ENCODE data around the gene IL36B. TPM values are rescaled to one million over a fixed set of nuclear protein-coding genes. Genes with fewer than 3 reads are reported as not detected.

IL36B gene
- polyA plus RNA-seq, 1 donor = not detected

DNA sequence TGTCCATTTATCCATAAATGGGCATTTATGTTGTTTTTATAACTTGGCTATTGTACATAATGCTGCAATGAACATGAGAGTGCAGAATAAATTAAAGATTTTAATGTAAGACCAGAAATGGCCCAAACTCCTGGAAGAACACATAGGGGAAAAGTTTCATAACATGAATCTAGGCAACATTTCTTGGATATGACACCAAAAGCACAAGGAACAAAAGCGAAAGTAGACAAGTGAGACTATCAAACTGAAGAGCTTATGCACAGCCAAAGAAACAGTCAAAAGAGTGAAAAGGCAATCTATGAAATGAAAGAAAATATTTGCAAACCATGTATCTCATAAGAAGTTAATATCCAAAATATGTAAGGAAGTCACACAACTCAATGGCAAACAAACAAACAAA, 41.6 kb downstream of the IL36B start:
- DNase-seq (ENCODE audit: low read depth) = no peak

DNA sequence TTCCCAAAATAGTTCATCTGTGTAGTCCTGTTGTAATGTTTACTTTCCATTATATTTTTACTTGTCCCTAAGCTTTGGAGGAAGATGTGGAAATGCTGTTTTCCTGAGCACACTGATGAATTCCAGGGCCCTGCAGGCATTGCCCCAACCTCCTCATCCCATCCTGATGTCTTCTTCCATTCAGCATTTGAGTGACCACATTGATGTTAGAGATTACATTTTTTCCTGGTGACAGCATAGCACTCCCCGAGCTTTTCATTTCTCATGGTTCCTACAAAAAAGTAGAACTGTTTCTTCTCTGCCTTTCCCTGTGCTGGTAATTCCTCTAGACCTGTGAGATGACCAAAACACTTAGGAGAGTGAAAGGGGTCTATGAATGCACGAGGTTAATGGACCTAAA, 42.6 kb downstream of the IL36B start:
- DNase-seq (ENCODE audit: low read depth) = no peak

DNA sequence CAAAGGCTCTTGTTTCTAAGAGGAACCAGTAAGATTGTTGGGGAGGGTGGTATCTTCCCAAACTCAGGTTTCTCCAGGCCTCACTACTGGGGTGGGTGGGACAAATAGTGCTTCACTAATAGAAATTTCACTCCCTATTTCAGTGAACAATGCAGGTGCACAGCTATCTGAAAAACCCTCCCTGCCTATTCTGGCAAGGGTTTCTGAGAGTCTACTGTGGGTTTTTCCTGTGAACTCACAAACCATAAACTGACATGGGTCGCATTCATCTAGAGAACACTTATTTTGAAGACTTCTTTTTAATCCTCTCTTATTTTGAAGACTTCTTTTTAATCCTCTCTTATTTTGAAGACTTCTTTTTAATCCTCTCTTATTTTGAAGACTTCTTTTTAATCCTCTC, 43.0 kb downstream of the IL36B start:
- DNase-seq (ENCODE audit: low read depth) = no peak

DNA sequence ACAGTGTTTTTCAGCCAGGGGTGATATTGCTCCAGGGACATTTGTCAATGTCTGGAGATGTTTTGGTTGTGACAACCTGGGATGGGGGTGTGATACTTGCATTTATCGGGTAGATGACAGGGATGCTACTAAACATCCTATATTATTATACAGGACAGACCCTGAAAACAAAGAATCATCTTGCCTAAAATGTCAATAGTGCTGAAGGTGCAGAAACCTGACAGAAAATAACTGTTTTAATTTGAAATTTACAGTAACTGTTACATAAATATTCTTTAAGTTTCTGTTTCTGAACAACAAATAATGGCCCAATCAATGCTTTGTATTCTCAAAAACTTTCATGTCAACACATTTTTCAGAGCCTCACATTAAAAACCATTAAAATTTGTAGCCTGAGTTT, 45.4 kb downstream of the IL36B start:
- DNase-seq (ENCODE audit: low read depth) = no peak

DNA sequence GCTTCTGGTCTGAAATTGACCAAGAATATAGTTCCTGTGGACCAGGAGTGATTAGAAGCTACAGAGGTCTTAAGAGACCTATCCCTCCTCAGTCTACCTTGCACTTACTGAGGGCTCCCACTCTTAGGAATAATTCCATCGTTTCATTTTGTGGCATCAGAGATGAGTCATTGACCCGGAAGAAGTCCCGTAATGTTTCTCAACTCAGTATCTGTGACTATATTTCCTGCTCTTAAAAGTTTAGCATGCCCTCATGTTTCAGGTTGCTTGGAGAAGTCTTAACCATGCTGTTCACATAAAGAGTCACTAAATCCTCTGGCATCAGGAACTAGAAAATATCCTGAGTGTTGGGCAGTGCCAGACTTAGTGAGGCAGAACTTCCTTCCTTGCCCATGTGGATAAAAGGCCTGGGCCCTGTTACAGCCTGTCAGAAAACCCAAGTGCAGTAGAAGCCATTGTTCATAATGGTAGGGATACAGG, 47.6 kb downstream of the IL36B start, which contains the start of gene IL36A:
IL36A (plus strand) TSS at position 430 of the 480 bp plus-strand sequence. CDS start 413 bp downstream, outside the sequence.
- DNase-seq (ENCODE audit: low read depth) = no peak

DNA sequence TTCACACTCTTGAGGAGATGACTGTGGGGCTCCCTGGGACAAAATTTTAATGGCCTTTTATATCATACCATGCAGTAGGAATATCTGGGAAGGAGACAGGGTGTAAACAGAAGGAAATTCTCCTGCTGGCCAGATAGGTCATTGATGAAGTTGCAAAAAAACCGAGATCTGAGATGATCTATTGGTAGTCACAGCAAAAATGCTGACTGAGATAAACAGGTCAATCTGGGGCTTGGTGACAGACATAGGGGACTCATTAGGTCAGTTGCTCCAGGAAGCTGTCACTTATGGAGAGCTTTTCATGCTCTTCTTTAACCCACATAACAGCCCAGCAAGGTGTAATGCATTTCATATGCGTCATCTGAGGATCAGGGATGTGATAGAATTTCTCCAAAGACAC, 50.0 kb downstream of the IL36B start:
- no peak for DNase-seq (ENCODE audit: low read depth)

DNA sequence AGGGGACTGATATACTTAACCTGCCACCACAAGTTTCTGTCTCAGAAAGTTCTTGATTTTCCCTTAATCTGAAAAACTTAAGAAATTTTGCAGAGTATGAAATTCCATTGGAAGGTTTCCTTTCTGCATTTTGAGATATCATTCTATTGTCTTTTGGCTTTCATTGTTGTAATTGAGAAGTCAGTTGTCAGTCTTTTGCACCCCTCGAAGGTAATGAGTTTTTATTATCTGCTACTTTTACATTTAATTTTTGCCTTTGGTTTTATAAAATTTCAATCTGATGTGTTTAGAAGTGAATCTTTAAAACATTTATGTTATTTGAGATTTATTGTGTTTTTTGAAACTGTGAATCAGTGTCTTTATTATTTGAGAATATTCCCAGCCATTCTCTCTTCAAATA, 52.2 kb downstream of the IL36B start:
- DNase-seq (ENCODE audit: low read depth) = no peak

DNA sequence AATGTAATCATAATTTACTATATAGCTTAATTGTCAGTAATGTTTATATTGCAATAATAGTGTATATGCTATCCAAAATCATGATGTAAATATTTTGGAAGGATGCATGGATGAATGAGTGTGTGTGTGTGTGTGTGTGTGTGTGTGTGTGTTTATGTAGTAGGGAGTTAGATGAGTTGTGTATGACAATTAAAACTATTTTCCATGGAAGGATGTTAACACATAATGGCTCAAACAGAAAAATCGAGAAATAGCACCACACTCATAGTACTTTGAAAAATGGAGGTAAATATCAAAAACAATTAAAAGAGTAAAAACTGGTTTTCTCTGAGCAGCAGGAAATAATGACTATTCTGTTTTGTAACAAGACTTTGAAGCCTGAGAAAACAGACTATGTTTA, 55.5 kb downstream of the IL36B start:
- DNase-seq (ENCODE audit: low read depth) = no peak

DNA sequence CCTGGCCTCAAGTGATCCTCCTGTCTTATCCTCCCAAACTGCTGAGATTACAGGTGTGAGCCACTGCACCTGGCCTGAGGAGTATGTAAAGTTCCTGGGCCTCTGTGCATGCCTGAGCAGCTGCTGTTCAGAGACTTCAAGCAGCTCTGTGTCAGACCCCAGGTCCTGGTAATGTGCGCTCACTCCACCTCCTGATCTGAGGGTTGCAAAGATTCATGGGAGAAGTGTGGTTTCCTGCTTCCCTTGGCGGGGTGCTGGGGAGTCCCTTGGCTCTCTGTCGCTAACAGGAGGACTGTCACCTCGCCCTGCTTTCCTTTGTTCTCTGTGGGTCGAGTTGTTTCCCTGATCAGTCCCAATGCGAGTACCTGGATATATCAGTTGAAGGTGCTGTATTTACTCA, 56.0 kb downstream of the IL36B start:
- DNase-seq (ENCODE audit: low read depth) = no peak

DNA sequence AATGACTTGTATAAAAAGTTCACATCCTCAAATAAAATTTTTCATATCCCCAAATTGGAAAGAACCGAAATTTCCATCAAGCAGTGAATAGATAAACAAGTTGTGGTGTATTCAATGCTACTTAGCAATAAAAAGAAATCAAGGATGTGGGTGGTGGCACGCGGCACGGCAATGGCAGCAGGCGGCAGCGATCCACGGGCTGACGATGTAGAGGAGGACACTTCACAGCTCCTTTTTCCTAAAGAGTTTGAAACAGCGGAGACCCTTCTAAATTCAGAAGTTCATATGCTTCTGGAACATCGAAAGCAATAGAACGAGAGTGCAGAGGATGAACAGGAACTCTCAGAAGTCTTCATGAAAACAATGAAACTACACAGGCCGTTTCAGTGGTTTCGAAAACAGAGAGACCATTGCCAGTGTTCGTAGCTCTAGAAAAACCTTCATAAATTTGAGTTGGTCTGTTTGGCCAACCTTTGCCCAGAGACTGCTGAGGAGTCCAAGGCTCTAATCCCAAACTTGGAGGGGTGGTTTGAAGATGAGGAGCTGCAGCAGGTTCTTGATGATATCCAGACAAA, 57.2 kb downstream of the IL36B start:
- no peak for DNase-seq (ENCODE audit: low read depth)

DNA sequence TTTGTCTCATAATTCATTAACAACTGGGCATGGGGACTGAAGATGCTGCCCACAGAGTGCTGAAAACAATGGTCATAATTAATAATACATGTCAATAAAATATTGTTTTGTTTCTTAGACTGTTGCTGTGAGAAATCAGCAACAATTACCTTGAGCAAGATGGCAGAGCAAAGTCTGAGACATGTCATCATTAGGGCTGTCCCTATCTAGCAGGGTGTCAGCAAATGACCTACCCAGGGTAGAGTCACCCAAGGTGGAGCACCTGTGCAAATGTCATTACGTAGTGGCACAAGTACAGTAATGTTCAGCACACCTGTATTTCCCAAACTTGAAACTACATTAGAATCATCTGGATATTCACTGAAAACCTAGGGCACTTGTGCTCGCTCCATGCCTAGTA, 58.0 kb downstream of the IL36B start:
- DNase-seq (ENCODE audit: low read depth) = no peak

DNA sequence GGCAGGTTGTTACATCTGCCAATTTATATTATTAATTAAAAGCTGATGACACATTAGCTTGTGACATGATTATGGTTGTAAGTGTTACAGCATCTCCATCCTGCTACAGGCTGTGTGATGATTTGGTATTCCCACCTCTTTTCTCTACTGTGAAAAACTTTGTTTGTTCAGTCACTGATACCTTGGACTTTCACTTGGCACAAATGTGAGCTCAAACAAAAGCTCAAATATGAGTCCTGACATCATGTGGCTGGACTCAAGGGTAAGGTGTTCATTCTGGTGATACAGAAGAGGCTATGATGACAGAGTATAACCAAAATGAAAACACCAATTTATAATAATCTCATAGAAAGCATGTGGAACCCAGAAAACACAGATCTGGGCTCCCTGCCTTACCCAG, 58.8 kb downstream of the IL36B start:
- DNase-seq (ENCODE audit: low read depth) = no peak

DNA sequence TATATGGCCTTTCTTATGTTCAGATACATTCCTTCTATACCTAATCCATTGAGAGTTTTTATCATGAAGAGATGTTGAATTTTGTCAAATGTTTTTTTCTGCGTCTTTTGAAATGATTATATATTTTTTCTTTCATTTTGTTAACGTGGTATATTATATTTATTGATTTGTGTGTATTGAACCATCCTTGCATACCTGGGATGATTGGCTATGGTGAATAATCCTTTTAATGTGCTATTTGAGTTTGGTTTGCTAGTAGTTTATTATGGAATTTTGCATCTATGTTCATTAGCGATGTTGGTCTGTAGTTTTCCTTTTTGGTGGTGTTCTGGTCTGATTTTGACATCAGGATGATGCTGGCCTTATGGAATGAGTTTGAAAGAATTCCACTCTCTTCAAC, 63.1 kb downstream of the IL36B start:
- DNase-seq (ENCODE audit: low read depth) = no peak

DNA sequence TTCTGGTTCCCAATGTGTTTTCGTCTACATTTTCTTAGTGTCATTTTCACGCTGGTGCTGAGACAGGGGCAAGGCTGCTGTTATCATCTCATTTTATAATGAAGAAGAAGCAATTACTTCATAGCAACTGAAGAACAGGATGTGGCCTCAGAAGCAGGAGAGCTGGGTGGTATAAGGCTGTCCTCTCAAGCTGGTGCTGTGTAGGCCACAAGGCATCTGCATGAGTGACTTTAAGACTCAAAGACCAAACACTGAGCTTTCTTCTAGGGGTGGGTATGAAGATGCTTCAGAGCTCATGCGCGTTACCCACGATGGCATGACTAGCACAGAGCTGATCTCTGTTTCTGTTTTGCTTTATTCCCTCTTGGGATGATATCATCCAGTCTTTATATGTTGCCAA, 67.6 kb downstream of the IL36B start:
- DNase-seq (ENCODE audit: low read depth) = no peak

DNA sequence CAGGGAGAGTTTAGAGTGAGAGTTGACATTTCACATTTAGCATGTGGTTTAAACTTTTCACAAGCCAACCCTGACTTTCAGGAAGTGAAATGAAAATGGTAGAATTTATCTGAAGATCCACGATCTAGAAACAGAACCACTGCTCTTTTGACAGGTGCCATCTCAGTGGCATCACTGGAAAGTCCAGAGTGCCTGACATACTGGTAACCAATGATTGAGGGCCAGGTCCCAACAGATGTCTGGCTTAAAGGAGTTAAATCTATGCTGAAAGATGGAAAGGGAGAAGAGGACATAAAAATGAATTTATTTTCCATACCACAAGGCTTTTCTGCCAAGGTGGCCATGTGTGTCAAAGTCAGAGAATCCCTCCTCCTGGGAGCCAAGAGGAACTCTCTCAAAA, 72.1 kb downstream of the IL36B start:
- DNase-seq (ENCODE audit: low read depth) = no peak

DNA sequence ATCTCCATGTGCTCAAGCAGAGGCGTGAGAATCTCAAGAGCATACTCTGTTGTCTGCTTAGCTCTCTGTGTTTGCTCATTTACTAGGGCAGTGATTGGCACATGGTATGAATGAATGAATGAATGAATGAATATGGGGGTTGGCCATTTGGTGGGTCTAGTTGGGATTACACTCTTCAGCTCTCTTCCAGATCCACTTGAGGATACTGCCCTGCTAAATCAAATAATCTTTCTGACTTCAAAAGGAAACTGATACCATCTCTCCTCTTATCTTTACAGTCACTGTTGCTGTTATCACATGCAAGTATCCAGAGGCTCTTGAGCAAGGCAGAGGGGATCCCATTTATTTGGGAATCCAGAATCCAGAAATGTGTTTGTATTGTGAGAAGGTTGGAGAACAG, 72.9 kb downstream of the IL36B start:
- no peak for DNase-seq (ENCODE audit: low read depth)

DNA sequence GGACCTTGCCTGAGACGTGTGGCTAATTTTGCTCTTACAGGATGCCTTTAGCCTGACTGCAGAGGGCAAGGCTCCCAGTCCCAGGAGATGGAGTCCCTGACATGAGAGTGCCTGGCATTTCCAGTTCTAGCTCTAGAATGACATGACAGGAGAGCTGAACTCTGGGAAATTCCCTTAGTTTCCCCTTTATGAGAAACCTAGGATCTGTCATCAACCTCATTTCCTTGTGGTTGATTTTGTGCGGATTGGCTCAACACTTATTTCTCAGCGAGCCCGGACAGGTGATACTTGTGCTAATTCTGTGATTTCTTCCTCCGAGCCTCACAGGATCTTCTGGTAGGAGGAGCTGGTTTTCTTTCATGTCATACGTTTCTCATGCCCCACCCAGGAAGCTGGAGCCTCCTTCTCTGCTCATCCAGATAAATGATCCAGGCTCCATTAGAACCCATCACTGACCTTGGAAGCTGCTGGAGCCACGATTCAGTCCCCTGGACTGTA, 75.1 kb downstream of the IL36B start, which contains the start of gene IL36G:
IL36G (plus strand) TSS at position 448 of the 498 bp plus-strand sequence. CDS start 633 bp downstream, outside the sequence.
- DNase-seq (ENCODE audit: low read depth) = no peak

Other genes with a start within 250 kb of the IL36B start
- 0.14 TPM for gene IL1B, start 216.1 kb downstream of the IL36B start, polyA plus RNA-seq (ENCODE audit: insufficient read length)
- gene IL37, start 141.7 kb downstream of the IL36B start, polyA plus RNA-seq (ENCODE audit: insufficient read length) = not detected
- gene IL36G, start 74.9 kb downstream of the IL36B start, polyA plus RNA-seq (ENCODE audit: insufficient read length) = 0.14 TPM
- not detected for gene IL36A, start 47.4 kb downstream of the IL36B start, polyA plus RNA-seq (ENCODE audit: insufficient read length)
- gene IL36RN, start 6.3 kb upstream of the IL36B start, polyA plus RNA-seq (ENCODE audit: insufficient read length) = not detected
- gene IL1F10, start 15.1 kb upstream of the IL36B start, polyA plus RNA-seq (ENCODE audit: insufficient read length) = not detected
- 0.49 TPM for gene IL1RN, start 74.7 kb upstream of the IL36B start, polyA plus RNA-seq (ENCODE audit: insufficient read length)
- gene PSD4, start 121.1 kb upstream of the IL36B start, polyA plus RNA-seq (ENCODE audit: insufficient read length) = 1.3 TPM
- 1.9 TPM for gene PAX8, start 226.1 kb upstream of the IL36B start, polyA plus RNA-seq (ENCODE audit: insufficient read length)